Tongue (tissue), 2 donors: Measurements from ENCODE around the gene AEBP1. TPM values are rescaled to one million over a fixed set of nuclear protein-coding genes. Genes with fewer than 3 reads are reported as not detected.

ENCODE experiments used
- DNase-seq: peaks from one replicate; pipeline ENCODE4 v3.0.0-alpha.2; 2015
- total RNA-seq: library from RNA; depleted of rRNA; stranded (reverse); fragments of >200 nt; gene quantifications from one replicate; pipeline ENCODE4 v1.2.3, GENCODE V29; 2014

AEBP1 gene
- total RNA-seq, 1 donor from 2014 or later, result 51.1 TPM

DNA sequence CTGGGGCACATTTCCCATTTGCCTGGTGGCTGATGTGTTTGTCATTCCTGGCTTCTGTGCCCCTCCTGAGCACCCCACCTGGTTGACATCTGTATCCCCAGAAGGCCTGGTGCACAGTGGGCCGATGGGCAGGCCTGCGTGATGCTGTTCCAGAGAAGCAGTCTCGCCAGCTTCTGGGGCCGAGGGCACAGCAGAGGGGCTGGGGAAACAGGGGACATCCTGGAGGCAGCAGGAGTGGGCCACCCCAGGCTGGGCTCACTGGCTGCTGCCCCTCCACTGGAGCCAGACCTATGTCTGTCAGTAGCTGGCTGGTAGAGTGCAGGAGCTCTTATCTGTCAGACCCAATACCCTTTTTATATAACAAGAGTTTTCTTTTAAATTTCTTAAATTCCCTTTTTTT lies 37.9 kb downstream of the AEBP1 start:
- DNase-seq, result no peak

DNA sequence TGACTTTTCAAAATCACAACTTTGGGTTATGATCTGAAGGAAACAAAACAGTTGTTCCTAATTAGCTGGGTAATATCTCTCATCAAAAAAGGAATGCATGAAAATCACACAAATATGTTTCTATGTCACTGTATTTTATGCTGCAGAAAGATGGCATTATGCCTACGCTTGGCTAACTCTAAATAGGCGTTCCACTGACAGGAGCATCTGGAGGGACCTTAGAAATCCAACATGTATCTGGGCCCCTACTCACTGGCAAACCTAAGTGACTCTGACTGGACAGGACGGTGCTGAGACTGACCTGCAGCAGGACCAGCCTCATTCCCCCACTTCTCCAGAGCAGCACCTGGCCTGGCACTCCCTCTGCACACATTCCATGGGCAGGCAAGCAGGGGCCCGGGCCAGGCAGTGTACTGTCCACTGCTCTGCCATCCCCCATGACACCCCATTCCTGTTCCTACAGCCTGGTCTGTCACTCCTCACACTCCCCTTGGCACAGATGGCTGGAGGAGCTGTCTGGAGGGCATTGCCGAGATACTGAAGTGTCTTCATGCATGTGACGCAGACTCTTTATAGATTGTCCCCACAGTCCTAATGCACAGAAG lies 39.6 kb downstream of the AEBP1 start:
- DNase-seq, result peak; percentile 86

DNA sequence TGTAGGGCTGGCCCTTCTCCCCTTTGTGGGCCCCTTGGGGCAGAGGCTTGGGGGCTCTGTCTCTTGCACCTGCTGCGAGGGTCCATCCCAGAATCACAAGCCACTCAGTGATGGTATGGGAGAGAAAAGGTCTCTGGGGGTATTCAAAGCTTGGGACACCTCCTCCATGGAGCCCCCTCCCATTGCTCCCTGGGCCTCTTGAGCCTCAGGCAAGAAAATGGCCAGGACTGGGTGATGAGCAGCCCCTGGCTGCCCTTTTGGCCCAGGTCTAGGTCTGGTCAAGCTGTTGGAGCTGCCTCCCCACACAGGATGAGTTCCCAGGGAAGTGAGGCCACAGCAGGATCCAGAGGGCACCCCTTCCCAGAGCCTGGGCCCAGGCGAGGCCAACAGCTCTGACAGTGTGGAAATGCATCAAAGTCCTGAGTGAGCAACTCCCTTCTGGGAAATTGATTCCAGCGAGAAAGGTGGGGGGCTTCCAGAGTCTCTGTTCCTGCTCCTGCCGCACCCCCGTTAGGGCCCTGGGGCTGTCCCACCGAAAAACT lies 40.4 kb downstream of the AEBP1 start:
- no peak for DNase-seq

DNA sequence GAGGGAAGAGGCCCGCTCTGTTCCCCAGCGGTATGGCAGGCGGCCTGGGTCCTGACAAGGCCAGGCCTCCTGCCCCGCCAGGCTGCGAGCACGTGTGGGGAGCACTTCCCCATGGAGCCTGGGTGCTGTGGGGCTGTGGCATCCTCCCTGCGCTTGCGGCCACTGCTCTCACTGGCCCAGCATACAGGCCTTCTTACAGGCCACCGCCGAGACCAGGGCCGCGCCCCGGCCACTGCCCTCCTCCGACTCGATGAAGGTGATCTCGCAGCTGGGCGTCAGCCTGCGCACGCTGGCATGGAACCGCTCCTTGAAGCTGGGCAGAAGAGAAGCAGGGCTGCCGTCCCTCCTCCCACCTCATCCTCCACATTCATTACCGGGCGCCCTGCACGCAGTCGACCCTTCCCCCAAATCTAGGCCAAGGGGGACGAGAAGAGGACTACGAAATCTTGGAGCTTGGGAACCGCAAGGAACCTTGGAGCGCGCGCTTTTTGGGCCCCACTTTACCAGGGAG lies 40.9 kb downstream of the AEBP1 start:
- DNase-seq, result no peak

DNA sequence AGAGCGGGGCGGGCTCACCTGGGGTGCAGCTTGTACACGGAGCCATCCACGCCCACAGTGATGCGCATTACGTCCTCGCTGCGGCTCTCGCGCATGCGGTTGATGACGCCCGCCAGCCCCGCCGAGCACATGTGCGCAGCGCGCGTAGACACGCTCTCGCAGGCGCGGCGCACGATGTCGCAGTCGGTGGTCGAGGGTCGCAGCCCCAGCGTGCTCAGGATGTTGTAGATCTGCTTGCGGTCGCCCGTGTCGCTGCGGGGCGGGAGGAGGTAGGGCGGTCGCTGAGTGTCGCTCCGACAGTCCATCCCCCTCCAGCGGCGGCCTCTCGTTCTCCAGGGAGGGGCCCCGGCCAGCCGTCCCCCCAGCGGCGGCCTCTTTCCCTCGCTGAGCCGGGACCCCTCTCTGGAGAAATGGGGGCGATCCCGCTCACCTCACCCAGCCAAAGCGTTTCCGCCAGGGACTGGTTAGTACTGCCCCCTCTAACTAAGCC lies 41.4 kb downstream of the AEBP1 start:
- peak; percentile 69 for DNase-seq

DNA sequence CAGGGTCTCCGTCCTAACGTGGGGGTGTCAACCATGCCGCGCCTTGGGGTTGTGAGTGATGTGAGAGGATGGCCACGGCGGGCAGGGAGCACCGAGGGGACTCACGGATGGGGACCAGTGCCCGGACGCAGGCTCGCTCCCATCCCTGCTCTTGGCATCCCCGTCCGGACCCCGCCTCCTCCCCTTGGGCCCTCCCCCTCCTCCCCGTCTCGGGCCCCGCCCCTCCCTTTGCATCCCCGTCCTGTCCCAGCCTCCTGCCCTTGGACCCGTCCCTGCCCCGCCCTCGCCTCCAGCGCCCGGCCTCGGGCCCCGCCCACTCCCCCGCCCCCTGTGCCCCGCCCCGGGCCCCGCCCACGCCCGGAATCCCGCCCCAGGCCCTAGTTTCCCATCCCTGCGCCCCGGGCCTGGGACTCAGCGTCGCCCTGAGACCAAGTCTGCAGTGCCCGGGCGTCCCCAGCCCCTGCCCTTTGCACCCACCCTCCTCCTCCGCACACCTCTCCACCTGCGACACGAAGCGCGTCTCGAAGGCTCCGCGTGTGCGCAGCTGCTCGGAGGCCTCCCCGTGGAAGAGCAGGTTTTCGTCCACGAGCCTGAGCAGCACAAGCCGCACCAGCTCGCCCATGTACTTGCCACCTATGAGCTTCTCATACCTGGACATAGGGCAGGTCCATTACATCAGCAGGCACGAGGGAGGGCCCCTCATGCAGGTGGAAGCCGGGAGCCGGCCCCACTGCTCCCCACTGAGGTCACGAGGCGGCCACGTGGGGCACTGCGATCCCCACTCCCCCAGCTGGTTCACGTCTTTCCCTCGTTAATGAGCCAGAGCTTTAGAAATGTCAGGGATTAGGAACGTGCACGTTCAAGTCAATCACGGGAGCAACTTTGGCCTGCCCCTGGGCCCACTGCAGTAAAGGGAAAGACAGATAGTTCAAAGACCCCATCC lies 42.1 kb downstream of the AEBP1 start:
- DNase-seq, result peak; percentile 88

DNA sequence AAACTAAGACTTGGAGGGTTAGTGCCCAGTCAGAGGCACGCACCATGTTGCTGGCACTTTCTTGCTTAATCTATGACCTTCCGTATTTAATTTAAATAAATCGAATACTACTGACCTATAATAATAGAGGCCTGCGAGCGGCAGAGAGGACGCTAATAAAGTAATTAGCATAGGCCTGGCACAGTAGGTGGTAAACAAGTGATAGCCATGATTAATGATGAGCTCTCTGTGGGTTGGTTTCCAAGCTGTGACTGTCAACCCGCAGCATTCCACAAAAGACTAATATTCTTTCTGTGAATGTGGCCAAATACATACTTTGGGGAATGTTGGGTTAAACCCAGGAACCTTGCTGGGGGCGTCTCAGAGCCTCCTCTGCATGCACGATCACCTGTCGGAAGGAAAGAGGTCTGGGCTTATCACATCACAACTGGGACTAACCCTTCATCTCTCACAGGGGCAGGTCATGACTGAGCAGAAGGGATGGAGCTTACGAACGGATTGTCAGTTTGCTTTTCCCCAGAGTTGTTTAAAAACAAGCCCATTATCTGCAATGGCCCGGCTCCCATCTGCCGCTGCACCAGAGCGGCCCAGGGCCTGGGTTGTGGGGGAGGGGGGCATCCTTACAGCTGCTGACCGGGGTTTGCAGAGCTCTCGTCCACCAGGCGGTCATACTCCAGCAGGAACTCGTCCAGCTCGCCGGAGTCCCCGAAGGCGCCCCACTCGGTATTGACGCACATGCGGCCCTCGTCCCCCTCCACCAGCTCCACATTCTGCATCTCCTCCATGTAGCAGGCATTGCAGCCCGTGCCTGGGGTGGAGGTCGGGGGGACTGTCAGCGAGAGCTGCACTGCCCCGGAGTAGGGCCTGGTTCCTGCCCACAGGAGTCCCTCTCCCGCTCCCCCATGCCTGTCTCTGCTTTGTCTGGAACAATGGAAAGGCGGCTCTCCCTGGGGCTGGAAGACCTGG lies 43.2 kb downstream of the AEBP1 start:
- DNase-seq, result peak; percentile 73

DNA sequence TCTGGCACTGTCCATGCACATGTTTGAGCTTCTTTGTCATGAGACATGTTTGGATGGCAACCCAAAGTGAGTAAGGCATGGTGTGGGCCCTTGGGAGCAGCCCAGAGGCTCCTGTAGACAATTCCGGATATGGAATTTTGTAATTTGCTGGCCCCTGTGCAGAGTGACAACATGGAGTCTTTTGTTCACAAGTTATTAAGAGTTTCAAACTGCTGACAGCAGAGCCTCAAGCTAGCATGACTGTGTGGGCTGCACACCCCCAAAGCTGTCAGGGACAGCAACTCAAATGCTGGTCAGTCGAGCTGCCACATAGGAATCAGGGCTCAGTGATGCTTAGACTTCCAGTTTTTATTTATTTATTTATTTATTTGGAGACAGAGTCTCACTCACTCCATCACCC lies 44.0 kb downstream of the AEBP1 start:
- no peak for DNase-seq

DNA sequence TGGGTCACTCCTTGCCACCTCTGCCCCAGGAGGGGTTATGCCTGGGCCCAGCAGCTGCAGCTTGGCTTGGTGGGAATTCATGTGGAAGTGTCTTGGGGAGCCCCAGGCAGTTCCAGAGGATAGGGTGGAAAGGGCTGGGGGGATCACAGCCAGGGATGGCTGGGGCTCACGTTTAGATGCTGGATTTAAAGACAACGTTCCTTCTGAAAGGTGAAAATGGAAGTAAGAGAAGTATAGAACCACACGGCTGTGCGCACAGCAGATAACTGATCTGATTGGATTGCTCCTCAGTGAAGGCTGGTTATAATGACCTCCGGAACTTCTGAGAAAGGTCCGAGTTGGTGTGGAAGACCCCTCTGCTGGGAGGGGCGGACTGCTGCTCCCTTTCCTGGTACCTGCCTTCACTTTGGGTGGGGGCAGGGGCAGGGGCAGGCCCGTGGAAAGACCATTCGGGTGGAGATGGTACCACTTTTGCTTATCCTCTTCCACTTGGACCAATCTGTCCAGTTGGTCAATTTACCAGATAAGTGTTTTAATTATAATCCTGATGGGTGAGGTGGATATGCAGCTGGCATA lies 44.9 kb downstream of the AEBP1 start:
- DNase-seq, result no peak

DNA sequence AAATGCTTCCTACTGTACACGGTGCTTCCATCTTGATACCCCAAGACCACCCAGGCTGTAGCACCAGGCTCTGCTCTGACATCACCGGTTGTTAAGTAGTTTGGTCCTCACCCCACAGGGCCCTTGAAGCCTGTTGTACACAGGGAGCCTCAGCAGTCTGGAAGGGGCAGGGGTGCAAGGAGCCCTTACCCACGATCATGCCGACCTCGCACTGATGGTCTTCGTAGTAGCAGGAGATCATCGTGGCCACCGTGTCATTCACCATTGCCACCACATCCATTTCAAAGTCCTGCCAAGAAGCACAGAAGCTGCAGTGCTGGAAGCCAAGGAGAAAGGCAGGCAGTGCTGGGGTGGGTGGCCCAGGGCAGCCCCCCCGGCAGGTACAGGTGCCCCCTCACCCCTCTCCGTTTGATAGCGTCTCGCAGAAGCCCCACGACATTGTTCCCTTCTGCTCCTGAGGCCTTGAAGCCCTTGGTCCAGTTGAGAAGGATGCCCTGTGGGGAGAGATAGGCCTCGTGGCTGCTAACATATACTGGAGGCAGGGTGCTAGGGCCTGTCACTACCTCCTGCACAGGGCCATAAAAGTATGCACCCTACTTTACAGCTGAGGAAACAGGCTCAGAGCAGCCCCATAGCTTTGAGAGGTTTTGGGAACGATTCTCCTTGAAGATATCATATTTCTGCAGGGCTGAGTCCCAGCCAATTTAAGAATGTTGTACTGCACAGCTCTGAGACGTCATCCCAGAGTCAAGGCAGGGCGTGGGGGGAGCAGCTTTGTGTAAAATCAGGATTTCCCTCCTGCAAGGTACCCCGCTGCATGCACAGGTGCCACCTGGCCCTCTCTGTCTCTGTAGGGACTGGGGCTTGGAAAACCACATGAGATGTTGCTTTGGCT lies 45.7 kb downstream of the AEBP1 start:
- peak; percentile 82 for DNase-seq

DNA sequence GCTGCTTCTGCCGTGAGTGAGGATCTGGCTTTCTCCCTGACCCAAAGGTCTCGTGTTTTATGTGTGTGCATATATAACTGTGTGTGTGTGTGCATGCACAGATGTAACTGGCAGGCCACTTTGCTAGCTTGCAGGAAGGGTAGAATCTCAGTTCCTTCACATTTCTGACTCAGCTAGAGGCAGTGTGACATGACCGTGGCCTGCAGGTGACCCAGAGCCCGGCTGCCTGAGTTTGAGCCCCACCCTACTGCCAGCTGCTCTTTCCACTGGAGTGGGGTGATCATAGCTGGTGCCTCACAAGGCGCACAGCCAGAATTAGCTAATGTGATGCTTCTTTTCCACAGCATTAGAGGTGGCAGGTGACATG lies 46.3 kb downstream of the AEBP1 start:
- DNase-seq, result peak; percentile 77

DNA sequence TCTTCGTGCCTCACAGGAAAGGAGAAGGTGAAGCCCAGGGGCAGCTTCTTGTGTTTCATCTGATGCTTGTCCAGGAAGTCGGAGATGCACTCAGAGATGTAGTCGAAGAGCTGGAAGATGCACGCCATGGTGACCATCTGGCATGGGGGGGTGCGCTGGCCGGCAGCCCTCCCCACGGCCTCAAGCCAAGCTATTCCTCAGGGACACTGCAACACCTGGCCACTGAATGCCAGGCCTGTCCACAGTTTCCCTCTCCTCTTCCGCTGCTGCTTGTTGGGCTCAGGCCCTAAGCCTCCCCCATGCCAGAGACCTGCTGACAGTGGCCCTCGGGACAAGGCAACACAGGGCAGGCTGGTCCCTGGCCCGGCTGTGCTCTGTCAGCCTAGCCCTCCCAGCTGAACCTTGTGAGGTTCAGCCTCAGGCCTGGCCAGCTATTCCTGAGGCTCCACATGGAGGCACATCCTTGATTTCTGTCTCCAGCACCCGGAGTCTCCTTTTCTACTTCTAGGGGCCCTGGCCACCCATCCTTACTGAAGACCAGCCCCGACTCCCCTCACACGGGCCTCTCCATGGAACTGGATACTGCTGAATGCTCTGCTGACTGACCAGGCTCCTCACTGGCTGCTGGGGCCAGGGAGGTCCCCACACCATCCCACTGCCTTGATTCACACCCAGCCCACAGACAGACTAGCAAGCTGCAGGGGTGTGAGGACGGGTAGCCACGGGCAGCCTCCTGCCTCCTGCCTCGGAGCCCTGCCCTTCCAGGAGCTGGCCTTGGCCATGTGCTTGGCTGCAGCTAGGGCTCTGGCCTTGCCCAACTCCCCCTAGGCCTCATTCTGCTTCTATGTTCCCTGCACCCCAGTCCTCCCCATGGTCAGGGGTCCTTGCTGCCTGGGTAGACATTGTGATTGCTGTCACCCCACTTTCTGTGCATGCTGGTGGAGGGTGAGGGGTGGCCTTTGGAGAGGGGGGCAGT lies 47.1 kb downstream of the AEBP1 start:
- DNase-seq, result peak; percentile 33

DNA sequence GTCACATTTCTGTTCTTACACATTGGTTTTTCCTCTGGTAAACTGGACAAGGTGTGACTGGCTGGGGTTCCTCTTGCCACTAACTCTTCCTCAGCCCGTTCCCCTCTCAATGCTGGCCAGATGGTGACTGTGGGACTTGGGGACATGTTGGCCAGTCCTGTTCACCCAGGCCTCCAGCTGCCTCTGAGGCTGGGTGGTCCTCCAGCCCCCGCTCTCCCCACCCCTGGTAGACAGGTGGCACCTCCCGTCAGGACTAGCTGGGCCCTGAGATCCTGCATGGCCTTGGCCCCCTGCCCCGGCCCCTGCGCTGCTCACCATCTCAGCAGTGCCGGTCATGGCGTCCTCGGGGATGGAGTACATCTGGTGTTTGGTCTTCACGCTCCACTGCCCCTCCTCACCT lies 47.8 kb downstream of the AEBP1 start:
- DNase-seq, result no peak

DNA sequence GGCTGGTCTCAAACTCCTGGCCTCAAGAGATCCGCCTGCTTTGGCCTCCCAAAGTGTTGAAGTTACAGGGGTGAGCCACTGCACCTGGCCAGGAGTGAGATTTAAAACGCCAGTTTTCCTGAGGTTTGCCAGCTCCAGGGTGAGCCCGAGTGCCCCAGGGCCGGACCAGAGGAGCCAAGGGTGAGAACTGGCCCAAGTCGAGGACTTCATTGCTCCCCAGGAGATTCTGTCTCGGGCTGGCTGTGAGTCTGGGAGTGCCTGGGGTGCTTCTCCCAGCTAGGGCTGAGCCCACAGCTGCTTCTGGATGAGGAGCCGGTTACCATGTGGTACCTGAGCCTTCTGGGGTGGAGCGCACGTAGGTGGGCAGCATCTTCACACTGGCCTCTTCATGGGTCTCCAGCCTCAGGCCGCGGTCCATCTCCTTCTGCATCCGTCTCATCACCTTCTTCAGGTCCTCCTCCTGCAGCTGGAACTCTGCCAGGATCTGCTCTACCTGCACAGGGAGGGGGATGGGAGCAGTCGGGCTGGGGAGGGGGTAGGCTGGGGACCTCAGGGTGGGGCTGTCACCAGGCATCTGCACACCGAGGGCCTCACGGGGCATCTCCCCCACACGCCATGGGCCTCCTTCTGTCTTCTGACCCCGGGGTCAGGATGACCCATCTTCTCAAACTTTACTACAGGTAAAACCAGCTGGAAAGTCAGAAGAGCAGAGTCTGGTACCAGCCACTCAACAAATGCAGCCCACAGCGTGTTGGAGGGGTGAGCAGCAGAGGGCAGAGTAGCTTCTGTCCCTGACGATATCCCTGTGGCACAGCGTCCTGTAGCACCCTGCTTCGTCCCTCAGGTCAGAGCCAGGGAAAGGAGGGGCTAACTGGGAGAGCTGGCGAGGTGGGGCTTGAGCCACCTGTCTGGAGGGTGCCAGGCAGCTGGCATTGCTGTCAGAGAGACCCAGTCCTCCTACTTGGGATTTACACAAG lies 49.1 kb downstream of the AEBP1 start:
- DNase-seq, result no peak

DNA sequence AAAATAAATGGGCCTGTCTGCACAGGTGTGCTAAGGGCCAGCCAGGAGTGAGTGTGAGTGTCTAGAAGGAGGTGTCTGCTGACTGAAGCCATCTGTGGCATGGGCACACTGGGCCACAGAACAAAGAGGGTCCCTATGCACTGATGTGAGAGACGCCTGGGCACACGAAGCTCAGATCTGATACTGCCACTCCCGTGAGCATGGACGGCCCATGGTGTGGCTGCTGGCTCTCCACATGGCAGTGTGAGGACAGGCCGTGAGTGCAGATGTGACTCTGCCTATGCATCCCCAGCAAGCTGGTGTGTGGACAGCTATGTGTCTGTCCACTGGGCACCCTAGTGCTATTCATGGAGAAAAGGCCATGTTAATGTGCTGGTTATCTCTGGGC lies 49.8 kb downstream of the AEBP1 start:
- DNase-seq, result no peak

DNA sequence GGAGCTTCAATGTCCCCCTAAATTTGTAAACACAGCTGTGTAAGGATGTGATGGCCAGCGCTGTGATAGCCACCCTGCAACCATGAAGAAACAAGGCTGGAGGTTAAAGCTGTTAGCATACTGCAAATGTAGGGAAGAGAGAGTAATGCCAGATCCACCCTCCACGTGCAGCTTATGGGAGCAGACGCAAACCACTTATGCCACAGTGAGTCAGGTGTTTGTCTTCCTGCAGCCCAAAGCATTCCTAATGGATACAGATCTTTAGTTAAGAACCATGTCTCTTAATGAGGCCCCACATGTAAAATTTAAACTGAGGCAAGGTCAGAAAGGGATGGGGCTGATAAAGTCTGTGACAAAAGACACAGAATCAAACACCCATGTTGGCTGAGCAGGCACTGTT lies 50.6 kb downstream of the AEBP1 start:
- no peak for DNase-seq

DNA sequence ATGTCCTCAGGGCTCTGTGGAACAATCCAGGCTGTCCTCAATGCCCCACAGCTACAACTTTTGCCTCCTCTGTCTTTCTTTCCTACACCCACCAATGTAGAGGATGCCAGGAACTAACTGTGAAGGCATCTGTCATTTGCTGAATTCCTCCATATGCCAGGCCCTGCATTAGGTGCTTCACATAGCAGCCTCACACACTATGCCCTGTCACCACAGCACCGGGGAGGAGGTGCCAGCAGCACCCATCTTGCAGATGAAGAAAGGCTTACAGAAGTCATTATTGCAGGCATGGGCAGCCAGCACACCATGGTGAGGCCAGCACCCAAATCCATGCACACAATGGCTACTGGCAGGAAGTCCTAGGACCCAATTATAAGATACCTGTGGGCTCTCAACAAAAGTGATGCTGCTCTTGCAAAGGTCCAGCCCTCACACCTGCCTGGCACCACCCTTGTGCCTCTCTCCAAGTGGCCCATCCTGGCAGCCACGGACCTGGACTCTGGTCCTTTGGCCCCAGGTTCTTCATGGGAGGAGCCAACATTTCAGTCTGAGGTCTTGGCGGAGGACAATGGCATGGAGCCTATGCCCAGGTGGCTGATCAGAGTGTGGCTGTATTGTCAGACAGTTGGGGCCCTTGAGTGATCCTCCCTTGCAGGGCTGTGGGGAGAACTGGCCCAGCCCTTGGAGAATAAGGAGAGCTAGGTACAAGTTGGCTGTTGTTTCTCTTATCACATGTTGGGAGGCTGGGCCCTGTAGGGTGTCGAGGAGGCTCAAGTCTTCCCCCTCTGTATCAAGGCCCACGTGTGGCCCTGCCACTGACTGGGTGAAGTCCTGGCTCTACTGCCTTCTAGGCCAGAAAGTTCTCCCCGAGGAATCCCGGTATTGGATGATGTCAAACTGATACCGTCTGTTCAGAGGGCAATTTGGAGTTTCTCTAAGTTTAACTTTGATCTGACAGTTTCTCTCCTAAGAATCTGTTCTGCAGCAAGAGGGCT lies 51.3 kb downstream of the AEBP1 start:
- no peak for DNase-seq
